Measurements from ENCODE around the gene HDAC3.

Gene HDAC3

DNA sequence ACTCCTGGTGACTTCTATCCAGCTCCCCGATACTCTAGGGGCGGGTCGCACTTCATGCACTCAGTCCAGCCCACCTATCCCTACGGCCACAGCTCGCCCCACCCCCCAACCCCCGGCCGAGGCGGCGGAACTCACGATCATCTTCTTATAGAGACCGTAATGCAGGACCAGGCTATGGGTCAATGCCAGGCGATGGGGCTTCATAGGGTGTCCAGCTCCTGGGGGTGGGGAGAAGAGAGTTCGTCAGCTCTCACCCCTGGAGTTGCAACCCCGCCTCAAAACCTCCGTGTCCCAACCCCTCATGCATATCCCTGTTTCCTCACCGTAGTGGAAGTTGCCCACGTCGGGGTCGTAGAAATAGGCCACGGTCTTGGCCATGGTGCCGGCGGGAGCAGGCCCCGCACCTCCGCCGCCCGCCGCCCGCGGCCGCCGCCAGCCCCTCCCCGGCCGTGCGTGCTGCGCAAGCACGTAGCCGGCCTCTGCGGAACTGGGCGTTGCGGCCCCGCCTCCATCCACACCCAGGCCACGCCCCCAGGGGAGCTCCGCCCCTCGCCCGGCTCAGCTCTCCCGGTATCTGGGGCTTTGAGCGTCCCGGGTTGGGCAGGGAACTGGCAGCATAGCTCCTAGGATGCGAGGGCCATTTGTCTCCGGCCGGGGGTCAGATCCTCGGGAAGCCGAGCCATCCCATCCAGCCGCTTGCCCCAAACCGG is at the start of gene HDAC3, which contains the start of gene RELL2 (continued):
- TF ChIP-seq, protein P1, sequence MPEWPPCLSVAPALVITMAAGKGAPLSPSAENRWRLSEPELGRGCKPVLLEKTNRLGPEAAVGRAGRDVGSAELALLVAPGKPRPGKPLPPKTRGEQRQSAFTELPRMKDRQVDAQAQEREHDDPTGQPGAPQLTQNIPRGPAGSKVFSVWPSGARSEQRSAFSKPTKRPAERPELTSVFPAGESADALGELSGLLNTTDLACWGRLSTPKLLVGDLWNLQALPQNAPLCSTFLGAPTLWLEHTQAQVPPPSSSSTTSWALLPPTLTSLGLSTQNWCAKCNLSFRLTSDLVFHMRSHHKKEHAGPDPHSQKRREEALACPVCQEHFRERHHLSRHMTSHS (tag by site-specific recombination; IDR thresholded peaks at IDR 0.05), result no peak
- TF ChIP-seq ZNF133 (tag by site-specific recombination; IDR thresholded peaks at IDR 0.05) (no peak), ZNF433 (tag by site-specific recombination; IDR thresholded peaks at IDR 0.05; ENCODE audit: low read depth) (no peak), ZNF16 (tag by site-specific recombination; IDR thresholded peaks at IDR 0.05; ENCODE audit: low read depth) (no peak), ZNF677 (tag by site-specific recombination; IDR thresholded peaks at IDR 0.05) (0 out of 2 replicates have a peak, but pooled peaks have one; percentile 30), ZBTB48 (tag by site-specific recombination; IDR thresholded peaks at IDR 0.05) (no peak; the same call in 1 of the 2 replicates), ZNF600 (tag by site-specific recombination; IDR thresholded peaks at IDR 0.05) (no peak), ZNF623 (tag by site-specific recombination; IDR thresholded peaks at IDR 0.05) (no peak), ZNF426 (tag by site-specific recombination; IDR thresholded peaks at IDR 0.05) (no peak), SETDB1 (IDR thresholded peaks at IDR 0.05; ENCODE audit: insufficient read length, low read length) (no peak), ZNF423 (tag by site-specific recombination; IDR thresholded peaks at IDR 0.05) (no peak), ZNF341 (tag by site-specific recombination; IDR thresholded peaks at IDR 0.05; ENCODE audit: low read depth) (no peak), ZNF707 (tag by site-specific recombination; IDR thresholded peaks at IDR 0.05) (no peak), ZNF777 (tag by site-specific recombination; IDR thresholded peaks at IDR 0.05; ENCODE audit: borderline replicate concordance) (no peak), ZNF140 (tag by site-specific recombination; IDR thresholded peaks at IDR 0.05) (no peak), MZF1 (tag by site-specific recombination; IDR thresholded peaks at IDR 0.05; ENCODE audit: borderline replicate concordance) (peak; percentile 40; the same call in 1 of the 2 replicates), KLF7 (tag by site-specific recombination; IDR thresholded peaks at IDR 0.05; ENCODE audit: borderline replicate concordance) (no peak), KLF8 (tag by site-specific recombination; IDR thresholded peaks at IDR 0.05) (peak; percentile 97), ZEB2 (tag by site-specific recombination; IDR thresholded peaks at IDR 0.05) (no peak), KLF9 (tag by site-specific recombination; IDR thresholded peaks at IDR 0.05; ENCODE audit: low read depth) (peak; percentile 94), ZNF248 (tag by site-specific recombination; IDR thresholded peaks at IDR 0.05) (no peak)
- TF ChIP-seq, protein P2, sequence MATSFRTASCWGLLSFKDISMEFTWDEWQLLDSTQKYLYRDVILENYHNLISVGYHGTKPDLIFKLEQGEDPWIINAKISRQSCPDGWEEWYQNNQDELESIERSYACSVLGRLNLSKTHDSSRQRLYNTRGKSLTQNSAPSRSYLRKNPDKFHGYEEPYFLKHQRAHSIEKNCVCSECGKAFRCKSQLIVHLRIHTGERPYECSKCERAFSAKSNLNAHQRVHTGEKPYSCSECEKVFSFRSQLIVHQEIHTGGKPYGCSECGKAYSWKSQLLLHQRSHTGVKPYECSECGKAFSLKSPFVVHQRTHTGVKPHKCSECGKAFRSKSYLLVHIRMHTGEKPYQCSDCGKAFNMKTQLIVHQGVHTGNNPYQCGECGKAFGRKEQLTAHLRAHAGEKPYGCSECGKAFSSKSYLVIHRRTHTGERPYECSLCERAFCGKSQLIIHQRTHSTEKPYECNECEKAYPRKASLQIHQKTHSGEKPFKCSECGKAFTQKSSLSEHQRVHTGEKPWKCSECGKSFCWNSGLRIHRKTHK (tag by site-specific recombination; IDR thresholded peaks at IDR 0.05), result no peak
- TF ChIP-seq, protein P3, sequence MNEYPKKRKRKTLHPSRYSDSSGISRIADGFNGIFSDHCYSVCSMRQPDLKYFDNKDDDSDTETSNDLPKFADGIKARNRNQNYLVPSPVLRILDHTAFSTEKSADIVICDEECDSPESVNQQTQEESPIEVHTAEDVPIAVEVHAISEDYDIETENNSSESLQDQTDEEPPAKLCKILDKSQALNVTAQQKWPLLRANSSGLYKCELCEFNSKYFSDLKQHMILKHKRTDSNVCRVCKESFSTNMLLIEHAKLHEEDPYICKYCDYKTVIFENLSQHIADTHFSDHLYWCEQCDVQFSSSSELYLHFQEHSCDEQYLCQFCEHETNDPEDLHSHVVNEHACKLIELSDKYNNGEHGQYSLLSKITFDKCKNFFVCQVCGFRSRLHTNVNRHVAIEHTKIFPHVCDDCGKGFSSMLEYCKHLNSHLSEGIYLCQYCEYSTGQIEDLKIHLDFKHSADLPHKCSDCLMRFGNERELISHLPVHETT (tag by site-specific recombination; IDR thresholded peaks at IDR 0.05), result no peak; the same call in 1 of the 2 replicates
- TF ChIP-seq, protein P4, sequence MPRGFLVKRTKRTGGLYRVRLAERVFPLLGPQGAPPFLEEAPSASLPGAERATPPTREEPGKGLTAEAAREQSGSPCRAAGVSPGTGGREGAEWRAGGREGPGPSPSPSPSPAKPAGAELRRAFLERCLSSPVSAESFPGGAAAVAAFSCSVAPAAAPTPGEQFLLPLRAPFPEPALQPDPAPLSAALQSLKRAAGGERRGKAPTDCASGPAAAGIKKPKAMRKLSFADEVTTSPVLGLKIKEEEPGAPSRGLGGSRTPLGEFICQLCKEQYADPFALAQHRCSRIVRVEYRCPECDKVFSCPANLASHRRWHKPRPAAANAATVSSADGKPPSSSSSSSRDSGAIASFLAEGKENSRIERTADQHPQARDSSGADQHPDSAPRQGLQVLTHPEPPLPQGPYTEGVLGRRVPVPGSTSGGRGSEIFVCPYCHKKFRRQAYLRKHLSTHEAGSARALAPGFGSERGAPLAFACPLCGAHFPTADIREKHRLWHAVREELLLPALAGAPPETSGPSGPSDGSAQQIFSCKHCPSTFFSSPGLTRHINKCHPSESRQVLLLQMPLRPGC (tag by site-specific recombination; IDR thresholded peaks at IDR 0.05), result 0 out of 2 replicates have a peak, but pooled peaks have one; percentile 15
- TF ChIP-seq, protein P5, sequence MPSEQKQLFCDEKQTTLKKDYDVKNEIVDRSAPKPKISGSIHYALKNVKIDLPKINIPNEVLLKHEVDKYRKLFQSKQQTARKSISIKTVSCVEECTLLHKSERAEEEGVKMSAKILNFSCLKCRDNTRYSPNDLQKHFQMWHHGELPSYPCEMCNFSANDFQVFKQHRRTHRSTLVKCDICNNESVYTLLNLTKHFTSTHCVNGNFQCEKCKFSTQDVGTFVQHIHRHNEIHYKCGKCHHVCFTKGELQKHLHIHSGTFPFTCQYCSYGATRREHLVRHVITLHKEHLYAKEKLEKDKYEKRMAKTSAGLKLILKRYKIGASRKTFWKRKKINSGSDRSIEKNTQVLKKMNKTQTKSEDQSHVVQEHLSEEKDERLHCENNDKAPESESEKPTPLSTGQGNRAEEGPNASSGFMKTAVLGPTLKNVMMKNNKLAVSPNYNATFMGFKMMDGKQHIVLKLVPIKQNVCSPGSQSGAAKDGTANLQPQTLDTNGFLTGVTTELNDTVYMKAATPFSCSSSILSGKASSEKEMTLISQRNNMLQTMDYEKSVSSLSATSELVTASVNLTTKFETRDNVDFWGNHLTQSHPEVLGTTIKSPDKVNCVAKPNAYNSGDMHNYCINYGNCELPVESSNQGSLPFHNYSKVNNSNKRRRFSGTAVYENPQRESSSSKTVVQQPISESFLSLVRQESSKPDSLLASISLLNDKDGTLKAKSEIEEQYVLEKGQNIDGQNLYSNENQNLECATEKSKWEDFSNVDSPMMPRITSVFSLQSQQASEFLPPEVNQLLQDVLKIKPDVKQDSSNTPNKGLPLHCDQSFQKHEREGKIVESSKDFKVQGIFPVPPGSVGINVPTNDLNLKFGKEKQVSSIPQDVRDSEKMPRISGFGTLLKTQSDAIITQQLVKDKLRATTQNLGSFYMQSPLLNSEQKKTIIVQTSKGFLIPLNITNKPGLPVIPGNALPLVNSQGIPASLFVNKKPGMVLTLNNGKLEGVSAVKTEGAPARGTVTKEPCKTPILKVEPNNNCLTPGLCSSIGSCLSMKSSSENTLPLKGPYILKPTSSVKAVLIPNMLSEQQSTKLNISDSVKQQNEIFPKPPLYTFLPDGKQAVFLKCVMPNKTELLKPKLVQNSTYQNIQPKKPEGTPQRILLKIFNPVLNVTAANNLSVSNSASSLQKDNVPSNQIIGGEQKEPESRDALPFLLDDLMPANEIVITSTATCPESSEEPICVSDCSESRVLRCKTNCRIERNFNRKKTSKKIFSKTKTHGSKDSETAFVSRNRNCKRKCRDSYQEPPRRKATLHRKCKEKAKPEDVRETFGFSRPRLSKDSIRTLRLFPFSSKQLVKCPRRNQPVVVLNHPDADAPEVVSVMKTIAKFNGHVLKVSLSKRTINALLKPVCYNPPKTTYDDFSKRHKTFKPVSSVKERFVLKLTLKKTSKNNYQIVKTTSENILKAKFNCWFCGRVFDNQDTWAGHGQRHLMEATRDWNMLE (tag by site-specific recombination; conservative IDR thresholded peaks at IDR 0.05; ENCODE audit: low read depth), result no peak
- TF ChIP-seq, protein P6, sequence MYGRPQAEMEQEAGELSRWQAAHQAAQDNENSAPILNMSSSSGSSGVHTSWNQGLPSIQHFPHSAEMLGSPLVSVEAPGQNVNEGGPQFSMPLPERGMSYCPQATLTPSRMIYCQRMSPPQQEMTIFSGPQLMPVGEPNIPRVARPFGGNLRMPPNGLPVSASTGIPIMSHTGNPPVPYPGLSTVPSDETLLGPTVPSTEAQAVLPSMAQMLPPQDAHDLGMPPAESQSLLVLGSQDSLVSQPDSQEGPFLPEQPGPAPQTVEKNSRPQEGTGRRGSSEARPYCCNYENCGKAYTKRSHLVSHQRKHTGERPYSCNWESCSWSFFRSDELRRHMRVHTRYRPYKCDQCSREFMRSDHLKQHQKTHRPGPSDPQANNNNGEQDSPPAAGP (tag by site-specific recombination; IDR thresholded peaks at IDR 0.05), result 0 out of 2 replicates have a peak, but pooled peaks have one; percentile 6
- TF ChIP-seq, protein P7, sequence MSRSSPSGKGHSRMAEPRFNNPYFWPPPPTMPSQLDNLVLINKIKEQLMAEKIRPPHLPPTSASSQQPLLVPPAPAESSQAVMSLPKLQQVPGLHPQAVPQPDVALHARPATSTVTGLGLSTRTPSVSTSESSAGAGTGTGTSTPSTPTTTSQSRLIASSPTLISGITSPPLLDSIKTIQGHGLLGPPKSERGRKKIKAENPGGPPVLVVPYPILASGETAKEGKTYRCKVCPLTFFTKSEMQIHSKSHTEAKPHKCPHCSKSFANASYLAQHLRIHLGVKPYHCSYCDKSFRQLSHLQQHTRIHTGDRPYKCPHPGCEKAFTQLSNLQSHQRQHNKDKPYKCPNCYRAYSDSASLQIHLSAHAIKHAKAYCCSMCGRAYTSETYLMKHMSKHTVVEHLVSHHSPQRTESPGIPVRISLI (tag by site-specific recombination; IDR thresholded peaks at IDR 0.05), result no peak

All from HEK293 (cell line).